HG03066 (cell line): ENCODE results near the gene C5AR2.
"Not testable (repeated sequence)": the region's sequence is repeated elsewhere in the genome, so short reads cannot be mapped to it uniquely, and the experiment has no call there.

ENCODE experiments used
- ATAC-seq: cut with Tn5 transposase; IDR thresholded peaks from one replicate; pipeline ENCODE4 v1.9.1; 2021; ENCODE audit warnings: low read depth; ENCODE audit not compliant: unreplicated experiment

The C5AR2 gene

DNA sequence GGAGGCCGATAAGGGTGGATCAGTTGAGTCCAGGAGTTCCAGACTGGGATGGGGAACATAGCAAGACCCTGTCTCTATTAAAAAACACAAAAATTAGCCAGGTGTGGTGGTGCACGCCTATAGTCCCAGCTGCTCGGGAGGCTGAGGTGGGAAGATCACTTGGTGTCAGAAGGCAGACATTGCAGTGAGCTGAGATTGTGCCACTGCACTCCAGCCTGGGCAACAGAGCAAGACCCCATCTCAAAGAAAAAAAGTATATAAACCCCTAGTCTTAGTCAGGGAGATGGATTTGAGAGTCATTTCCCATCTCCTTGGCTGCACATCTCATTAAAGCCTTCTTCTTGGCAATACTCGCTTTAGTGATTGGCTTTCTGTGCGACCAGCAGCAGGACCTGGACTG is 51.9 kb downstream of the C5AR2 start:
- ATAC-seq = not testable (repeated sequence)

DNA sequence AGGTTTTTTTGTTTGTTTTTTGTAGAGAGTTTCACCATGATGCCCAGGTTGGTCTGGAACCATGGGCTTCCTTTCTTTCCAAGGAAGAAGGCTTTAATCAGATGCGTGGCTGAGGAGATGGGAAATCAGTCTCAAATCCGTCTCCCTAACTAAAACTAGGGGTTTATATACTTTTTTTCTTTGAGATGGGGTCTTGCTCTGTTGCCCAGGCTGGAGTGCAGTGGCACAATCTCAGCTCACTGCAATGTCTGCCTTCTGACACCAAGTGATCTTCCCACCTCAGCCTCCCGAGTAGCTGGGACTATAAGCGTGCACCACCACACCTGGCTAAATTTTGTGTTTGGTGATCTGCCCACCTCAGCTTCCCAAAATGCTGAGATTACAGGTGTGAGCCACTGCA is 52.6 kb downstream of the C5AR2 start:
- not testable (repeated sequence) for ATAC-seq

DNA sequence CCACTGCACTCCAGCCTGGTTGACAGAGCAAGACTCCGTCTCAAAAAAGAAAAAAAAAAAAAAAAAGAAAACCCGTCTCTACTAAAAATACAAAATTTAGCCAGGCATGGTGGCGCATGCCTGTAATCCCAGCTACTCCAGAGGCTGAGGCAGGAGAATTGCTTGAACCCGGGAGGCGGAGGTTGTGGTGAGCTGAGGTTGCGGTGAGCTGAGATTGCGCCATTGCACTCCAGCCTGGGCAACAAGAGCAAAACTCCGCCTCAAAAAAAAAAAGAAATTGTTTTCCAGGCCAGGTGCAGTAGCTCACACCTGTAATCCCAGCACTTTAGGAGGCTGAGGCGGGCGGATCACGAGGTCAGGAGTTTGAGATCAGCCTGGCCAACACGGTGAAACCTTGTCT is 54.6 kb downstream of the C5AR2 start:
- not testable (repeated sequence) for ATAC-seq

GRCh38 chr19:47387623-47388022 is 55.6 kb downstream of the C5AR2 start:
- ATAC-seq = not testable (repeated sequence)

DNA sequence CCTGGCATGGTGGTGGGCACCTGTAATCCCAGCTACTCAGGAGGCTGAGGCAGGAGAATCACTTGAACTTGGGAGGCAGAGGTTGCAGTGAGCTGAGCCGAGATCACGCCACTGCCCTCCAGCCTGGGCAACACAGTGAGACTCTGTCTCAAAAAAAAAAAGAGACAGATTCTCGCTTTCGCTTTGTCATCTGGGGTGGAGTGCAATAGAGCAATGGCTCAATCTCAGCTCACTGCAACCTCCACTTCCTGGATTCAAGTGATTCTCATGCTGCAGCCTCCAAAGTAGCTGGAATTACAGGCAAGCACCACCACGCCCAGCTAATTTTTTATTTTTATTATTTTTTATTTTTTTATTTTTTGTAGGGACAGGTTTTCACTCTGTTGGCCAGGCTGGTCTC is 56.7 kb downstream of the C5AR2 start:
- ATAC-seq = not testable (repeated sequence)

GRCh38 chr19:47389150-47389556 is 57.2 kb downstream of the C5AR2 start:
- ATAC-seq = no peak

- ATAC-seq = no peak
Measured at GRCh38 chr19:47390533-47391488, 58.8 kb downstream of the C5AR2 start.

DNA sequence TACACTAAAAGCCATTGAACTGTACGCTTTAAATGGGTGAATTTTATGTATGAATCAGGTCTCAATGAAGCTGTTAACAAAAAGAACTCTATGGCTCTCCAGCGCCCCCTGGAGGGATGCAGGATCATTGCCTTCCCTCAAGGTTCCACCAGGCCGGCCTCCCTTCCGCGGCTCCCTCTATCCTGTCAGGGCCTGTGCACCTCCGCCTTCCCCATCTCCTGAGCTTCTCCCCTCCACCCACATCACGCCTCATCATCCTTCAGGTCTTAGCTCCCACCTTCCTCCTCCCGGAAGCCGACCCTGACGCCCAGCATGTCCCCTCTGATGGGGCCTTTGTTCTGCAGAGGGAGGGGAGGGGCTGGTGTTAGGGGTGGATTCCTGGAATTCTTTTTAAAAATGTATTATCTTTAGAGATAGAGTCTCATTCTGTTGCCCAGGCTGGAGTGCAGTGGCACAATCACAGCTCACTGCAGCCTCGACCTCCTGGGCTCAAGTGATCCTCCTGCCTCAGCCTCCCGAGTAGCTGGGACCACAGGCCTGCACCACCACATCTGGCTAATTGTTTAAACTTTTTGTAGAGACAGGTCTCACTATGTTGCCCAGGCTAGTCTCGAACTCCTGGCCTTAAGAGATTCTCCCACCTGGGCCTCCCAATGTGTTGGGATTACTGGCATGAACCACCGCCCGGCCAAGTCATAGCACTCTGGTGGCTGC is 59.7 kb downstream of the C5AR2 start:
- ATAC-seq = no peak
